IMR-90 (cell line): ENCODE data around the gene EPHB1.

ENCODE experiments used
- BHLHE40 ChIP-seq: fragments of 150-350 bp; IDR thresholded peaks from 2 replicates; pipeline ENCODE4 v1.6.1; 2016; ENCODE audit warnings: mild to moderate bottlenecking, low read depth, low read length
- CHD1 ChIP-seq: IDR thresholded peaks from 2 replicates; pipeline ENCODE4 v1.6.1; 2012; ENCODE audit warnings: low read depth, low read length, improper control_type of control experiment
- CTCF ChIP-seq: conservative IDR thresholded peaks from 2 replicates; pipeline ENCODE4 v1.5.1; 2012; ENCODE audit warnings: mild to moderate bottlenecking, low read depth, low read length, improper control_type of control experiment
- FOS ChIP-seq: fragments of 150-350 bp; IDR thresholded peaks from 2 replicates; pipeline ENCODE4 v1.6.1; 2016; ENCODE audit warnings: low read depth, low read length
- MAFK ChIP-seq: IDR thresholded peaks from 2 replicates; pipeline ENCODE4 v1.6.1; 2012; ENCODE audit warnings: low read depth, low read length, improper control_type of control experiment
- MAZ ChIP-seq: IDR thresholded peaks from 2 replicates; pipeline ENCODE4 v1.6.1; 2012; ENCODE audit warnings: low read depth, mild to moderate bottlenecking, low read length, improper control_type of control experiment, moderate library complexity, borderline replicate concordance
- MXI1 ChIP-seq: IDR thresholded peaks from 2 replicates; pipeline ENCODE4 v1.6.1; 2012; ENCODE audit warnings: low read depth, mild to moderate bottlenecking, low read length, moderate library complexity, borderline replicate concordance
- POLR2A ChIP-seq: IDR thresholded peaks from 2 replicates; pipeline ENCODE4 v1.6.1; 2012; ENCODE audit warnings: mild to moderate bottlenecking, low read depth, low read length
- RAD21 ChIP-seq: IDR thresholded peaks from 2 replicates; pipeline ENCODE4 v1.6.1; 2012; ENCODE audit warnings: low read length, improper control_type of control experiment
- RCOR1 ChIP-seq: IDR thresholded peaks from 2 replicates; pipeline ENCODE4 v1.6.1; 2012; ENCODE audit warnings: mild to moderate bottlenecking, low read length, improper control_type of control experiment; ENCODE audit not compliant: insufficient replicate concordance
- RFX5 ChIP-seq: IDR thresholded peaks from 2 replicates; pipeline ENCODE4 v1.8.0; 2012; ENCODE audit warnings: low read depth, mild to moderate bottlenecking, low read length, moderate library complexity
- SMC3 ChIP-seq: fragments of 150-350 bp; IDR thresholded peaks from 2 replicates; pipeline ENCODE4 v1.6.1; 2016; ENCODE audit warnings: low read depth, mild to moderate bottlenecking, antibody characterized with exemption, low read length, moderate library complexity
- TF ChIP-seq, protein P1 (sequence below): fragments of 150-350 bp; IDR thresholded peaks from 2 replicates; pipeline ENCODE4 v1.6.1; 2017; ENCODE audit warnings: mild to moderate bottlenecking, antibody characterized with exemption, low read length, low read depth
- TF ChIP-seq, protein P2 (sequence below): fragments of 150-350 bp; IDR thresholded peaks from 2 replicates; pipeline ENCODE4 v1.6.1; 2016; ENCODE audit warnings: low read depth, mild to moderate bottlenecking, low read length, moderate library complexity, borderline replicate concordance

DNA sequence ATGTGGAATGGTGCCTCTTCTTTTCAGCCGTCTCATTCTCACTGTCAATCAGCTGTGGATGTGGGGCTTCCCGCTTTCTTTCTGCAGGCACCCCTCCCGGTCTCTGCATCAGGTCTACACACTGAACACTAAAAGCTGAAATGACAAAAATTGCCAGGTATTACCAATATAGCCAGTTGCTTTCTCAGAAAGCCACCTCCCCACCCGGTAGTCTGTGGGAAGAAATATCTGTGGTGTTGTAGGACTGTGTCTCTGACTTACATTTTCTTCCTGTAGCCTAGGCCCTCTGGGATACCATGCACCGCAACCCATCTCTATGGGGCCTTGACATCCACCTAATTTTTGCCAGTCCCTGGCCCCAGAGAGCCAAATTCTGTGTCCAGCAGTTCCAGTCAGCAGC, 19.2 kb upstream of the EPHB1 start:
- no peak for TF ChIP-seq CTCF
- TF ChIP-seq, protein P1, sequence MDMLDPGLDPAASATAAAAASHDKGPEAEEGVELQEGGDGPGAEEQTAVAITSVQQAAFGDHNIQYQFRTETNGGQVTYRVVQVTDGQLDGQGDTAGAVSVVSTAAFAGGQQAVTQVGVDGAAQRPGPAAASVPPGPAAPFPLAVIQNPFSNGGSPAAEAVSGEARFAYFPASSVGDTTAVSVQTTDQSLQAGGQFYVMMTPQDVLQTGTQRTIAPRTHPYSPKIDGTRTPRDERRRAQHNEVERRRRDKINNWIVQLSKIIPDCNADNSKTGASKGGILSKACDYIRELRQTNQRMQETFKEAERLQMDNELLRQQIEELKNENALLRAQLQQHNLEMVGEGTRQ, result no peak
- no peak for TF ChIP-seq MAZ
- TF ChIP-seq RCOR1, result no peak
- TF ChIP-seq POLR2A, result no peak
- TF ChIP-seq, protein P2, sequence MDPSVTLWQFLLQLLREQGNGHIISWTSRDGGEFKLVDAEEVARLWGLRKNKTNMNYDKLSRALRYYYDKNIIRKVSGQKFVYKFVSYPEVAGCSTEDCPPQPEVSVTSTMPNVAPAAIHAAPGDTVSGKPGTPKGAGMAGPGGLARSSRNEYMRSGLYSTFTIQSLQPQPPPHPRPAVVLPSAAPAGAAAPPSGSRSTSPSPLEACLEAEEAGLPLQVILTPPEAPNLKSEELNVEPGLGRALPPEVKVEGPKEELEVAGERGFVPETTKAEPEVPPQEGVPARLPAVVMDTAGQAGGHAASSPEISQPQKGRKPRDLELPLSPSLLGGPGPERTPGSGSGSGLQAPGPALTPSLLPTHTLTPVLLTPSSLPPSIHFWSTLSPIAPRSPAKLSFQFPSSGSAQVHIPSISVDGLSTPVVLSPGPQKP, result no peak
- no peak for TF ChIP-seq SMC3
- no peak for TF ChIP-seq RFX5
- TF ChIP-seq RAD21, result no peak
- TF ChIP-seq FOS, result no peak
- no peak for TF ChIP-seq BHLHE40
- no peak for TF ChIP-seq MAFK
- no peak for TF ChIP-seq CHD1
- TF ChIP-seq MXI1, result no peak
